Activated CD4-positive, alpha-beta T cell treated with anti-CD3 and anti-CD28 coated beads, Interleukin-2, amount 50 U/mL, for 1 hour (primary cell): ENCODE measurements around the gene CMSS1.

ENCODE experiments used
- DNase-seq: peaks from one replicate; pipeline ENCODE4 v3.0.0-alpha.2; 2020

The CMSS1 gene

DNA sequence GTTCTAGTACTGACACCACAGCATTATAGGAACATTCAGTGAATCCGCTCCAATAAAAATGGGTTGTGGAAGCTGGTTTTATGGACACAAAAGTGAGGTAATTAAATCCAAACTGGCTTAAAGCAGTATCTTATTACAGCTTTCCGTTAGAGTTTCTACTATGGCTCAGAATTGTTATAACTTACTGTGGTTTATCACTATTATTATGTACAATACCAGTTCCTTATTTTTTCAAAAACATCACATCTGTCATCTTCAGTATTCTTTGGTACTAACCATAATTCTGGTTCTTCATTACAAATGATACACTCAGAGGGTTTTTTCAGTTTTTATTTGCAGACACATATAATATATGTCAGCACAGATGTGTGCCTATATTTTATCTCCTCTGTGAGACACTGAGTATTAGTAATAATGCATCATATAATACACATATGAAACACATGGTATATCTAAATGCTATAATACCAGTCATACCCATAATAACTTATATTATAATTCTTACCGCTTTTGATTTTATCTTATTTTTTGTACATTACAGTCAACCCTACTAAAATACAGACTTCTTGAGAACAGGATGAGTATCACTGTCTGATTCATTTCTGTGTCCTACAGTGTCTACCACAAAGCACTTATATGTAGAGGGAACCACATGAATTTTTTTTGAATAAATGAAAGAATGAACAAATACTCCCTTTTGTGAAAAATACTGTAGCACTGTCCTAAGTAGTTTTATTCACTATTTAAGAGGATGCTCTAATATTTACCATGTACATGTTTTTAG is 39.0 kb downstream of the CMSS1 start:
- DNase-seq: no peak

DNA sequence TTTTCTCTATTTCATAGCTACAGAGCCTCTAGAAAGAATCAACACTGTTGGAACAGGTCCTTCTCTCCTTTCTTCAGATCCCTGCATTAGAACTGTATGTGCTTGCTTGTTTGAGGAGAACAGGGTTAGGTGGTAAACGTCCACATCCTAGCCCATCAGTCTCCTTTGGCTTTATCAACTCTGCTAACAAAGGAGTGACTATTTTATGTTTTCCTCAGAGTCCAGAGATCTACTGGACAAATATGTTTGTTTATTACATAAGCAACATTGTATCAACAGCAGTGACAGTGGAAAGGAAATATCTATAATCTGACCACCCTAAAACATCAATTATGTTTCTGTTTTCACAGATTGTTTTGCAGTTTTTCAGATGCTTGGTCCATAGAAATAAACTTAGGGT is 39.6 kb downstream of the CMSS1 start:
- DNase-seq: no peak

DNA sequence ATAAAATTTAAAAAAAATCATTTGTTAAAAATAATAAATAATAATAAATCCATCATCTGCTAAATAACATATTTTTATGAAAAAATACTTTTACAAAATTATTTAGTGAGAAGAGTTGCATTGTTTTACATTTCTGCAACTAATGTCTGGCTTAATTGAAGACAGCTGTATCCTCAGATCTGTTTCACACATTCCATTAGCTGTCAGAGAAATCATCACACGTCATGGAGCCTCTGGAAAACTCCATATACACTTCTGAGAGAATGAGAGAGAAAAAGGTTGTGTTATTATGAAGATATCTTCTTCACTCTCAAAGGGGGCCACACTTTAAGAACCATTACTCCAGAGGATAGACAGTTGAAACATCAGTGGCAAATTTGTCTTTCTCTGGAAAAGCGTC is 40.8 kb downstream of the CMSS1 start:
- DNase-seq: no peak

DNA sequence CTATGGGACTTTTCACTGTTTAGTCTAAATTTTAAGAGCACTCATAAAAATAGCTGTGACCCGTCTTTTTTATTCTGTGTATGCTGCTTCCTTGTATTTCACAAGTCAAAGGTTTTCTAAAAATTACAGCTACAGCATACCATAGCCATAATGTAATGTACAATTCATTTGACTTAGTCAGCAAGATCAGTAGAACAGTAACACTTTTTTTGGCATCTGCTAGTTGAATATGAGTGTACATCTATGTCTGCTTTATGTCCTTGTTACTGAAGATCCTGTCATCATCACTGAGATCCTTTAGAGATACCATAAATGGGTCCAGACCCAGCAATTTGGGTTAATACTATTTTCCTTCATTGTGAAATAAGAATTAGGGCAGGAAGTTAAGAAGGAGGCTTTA is 42.2 kb downstream of the CMSS1 start:
- DNase-seq: no peak

DNA sequence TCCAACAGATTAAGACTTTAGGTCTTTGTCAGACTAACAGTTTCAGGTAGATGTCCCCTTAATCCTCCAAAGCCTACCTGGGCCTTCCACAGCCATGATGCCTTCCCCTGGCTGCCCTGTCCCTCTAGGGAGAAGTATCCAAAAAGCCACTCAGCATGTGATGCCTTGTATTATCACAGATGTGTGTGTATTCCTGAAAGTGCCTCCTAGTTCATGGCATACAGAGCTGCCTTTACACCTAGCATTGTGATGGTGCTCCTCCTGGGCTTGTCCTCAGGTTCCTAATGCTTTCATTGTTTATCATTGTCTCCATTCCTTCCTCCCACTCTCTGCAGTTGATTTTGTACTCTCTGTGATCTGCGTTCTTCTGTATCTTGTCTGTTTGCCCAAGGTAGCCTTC is 43.6 kb downstream of the CMSS1 start:
- DNase-seq: no peak

DNA sequence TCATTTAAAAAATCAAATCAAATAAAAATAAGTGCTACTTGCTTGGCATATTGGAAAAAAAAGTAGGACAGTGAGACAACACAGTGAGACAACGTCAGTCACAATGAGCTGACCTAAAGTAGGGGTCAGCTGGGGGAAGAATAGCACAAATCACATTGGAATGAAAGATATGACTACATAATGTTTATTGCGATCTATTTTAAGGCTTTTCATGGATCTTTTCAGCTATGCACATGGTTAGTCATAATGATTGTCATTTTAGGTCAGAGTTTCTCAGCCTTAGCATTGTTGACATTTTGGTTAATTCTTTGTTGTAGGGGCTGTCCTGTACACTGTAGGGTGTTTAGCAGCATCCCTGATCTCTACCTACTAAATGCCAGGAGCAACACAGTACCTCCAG is 44.5 kb downstream of the CMSS1 start:
- DNase-seq: no peak

DNA sequence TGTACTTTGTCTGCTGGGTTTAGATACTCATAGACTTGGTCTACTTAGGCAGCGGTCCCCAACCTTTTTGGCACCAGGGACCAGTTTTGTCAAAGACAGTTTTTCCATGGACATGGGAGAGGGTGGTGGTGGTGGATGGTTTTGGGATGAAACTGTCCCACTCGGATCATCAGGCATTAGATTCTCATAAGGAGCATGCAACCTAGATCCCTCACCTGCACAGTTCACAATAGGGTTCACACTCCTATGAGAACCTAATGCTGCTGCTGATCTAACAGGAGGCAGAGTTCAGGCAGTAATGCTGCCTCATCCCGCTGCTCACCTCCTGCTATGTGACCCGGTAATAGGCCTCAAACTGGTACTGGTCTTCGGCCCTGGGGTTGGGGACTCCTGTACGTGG is 45.3 kb downstream of the CMSS1 start:
- no peak for DNase-seq

DNA sequence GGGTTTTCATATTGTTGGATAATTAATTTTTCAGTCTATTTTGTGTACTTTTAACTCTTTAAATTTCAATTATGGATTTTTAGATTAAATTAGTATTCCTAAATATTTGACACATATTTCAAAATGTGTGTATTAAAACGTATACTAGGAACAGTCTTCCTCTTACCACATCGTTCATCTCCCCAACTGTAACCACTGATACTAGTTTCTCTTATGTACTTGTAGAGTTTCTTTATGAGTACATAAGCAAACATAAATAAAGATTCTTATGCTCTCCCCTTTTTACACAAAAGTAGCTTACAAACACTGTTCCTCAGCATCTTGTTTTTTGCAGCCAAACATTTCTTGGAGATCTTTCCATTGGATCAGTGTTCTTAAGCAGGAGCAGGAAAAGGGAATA is 45.9 kb downstream of the CMSS1 start:
- no peak for DNase-seq

DNA sequence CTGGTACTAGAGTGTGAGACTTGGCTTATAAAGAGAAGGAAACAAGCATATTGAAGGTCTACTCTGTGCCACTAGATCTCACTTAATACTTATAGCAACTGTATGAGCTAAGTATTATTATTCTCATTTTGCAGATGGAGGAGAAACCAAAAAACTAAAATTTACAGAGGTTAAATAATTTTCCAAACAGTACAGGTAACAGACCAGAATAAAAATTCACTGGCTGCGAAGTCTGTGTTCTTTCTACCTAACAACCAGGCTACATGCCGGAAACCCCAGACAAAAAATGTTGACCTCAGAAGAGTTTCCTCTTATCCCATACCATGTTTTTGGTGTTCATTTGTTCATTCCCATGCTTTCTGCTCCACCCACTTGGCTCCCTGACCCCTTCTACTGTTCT is 46.6 kb downstream of the CMSS1 start:
- DNase-seq: no peak

DNA sequence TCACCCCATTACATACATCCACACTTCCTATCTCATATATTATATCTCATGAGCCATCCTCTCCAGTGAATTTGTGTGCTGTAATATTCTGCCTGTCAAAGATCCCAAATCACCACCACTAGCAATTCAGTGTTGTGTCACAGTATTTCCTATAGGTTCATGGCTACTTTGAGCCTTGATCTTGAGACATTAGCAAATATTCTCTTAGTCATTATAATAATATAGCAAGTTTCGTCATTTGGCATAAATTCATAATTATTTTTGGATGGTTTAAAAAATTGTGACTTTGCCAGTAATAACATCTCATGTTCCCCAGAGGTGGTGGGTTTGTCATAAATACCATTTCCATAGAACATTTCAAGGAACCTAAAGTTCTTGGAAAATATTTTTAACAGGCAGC is 47.7 kb downstream of the CMSS1 start:
- no peak for DNase-seq

DNA sequence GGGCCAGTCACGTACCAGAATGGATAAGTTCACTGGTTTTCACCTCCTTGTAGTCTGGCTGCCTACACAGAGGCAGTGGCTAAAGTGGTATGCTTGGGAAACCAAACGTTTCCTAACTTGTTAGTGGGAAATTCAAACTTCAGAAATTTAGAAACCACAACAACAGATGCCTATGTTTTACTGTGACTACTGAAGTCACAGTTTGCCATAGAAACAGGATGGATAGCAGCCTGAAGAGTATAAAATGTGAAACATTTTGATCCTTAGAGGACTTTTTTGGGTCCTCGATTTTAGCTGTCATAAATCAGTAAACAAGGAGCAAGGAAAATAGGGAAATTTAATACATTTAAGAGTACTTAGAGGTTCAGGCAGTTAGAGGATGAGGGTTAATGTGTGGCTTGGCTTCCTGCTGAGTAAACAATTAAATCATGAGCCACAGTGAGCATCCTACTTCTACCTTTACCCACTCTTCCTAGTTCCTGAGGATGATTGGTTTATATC is 48.6 kb downstream of the CMSS1 start:
- no peak for DNase-seq

DNA sequence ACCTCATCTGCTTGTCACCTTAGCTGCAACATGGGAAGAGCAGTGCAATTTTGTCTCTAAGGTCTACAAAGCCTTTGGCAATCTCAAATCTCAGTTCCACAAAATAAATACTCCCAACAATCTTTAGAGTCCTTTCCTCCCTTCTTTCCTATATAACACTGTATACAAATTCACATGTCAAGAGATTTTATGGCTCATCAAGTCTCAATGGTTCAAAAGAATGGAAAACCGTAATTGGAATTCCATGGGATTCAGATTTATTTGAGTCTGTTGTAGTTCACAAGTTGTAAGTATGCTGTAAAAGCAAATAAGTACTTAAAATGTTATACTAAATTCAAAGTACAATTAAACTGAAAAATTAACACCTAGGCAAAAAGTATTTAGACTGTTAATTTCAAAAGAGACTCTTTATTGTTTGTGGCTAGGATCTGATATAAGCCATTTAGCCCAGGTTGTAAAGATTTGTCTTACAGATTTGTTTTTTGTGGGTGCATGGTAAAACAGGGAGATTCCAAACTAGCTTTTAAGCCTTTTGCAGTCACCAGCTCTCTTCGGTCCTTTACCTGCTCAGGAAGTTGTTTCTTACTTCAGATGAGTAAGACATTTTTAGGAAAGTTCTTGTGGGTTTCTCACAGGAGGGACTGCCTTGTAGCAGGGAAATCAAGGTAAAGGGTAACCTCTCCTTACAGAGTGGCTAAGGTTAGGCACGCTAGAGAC is 50.1 kb downstream of the CMSS1 start:
- DNase-seq: no peak

DNA sequence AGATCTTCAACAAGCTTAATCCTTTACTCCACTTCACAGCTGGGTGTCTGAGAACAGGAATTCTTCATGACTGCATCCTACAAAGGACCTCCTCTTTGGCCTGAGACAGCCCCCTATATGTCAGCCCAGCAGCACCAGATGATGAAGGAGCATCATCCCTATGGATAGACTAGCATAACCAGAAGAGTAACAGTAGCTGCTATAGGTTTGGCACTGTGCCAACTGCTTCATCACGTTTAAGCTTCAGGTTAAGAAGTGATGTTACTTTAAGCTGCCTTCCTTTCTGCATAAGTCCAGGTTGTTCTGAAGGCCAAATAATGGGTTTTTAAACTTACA is 50.6 kb downstream of the CMSS1 start:
- no peak for DNase-seq

DNA sequence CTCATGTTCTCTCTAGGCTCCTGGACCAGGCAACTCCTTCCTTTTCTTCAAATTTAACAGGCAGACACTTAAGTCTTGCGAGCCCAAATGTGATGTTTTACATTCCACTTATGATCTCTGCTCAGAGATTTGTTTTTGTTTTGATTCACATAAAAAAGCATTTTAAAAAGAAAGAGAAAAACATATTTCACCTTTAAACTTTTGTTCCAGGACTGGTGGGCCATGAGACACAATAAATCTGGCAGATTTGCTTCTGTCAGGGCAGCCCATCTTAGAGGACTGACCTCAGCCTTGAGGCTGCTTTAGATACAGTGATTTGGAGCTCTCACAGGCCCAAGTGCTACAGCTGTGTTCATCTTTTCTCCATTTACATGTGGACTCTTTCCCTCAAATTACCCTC is 52.0 kb downstream of the CMSS1 start:
- DNase-seq: no peak

DNA sequence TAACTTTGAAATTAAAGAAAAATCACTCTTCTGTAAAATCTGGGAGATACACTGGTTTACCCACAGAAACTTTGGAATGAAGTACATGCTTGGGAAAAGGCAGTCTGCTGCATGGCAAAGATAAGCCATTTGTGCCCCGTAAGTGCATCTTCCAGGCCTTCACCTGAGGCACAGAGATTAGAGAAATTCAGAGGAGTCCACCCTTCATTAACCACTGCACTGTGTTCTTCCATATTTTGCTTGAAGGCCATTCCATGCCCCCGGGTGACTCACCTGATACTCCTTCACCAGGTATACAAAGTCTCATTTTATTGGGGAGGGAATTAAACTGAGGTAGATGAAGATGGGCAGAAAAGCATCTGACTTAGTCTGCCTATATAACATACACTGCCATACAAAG is 53.0 kb downstream of the CMSS1 start:
- DNase-seq: no peak

DNA sequence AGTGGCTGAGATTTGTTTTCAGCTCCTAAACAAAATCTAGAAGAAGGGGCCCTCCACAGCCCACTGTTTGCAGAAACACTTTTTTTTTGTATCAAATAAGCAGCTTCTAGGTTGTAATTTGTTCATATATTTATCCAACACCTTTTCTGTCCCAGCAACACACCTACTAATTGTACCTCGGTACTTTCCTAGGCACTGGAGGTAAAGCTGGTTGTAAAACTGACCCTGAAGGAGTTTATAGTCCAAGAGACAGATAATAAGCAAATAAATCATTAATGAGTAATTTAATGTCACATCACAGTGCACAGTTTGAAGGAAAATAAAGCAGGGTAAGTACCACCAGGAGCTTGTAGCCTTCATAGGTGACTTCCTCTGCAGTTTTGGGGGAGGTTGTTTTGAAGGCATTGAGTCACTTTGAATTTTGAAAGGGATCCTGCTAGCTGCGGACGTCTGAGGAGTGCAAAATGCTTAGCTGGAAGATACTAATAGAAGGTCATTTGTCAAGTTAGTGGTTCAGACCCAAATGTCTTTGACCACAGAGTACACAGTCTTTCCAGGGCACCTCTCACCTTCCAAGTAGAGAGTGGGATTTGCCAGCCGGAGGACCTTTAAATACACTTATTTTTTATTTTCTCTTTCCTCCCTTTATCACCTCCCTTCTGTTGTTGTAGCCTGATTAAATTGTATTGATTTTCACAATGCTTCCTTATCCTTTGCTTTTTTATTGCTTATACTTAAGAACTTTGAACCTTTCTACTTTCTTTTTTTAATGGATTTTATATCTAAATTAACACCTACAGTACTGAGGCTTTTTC is 53.8 kb downstream of the CMSS1 start:
- DNase-seq: no peak

DNA sequence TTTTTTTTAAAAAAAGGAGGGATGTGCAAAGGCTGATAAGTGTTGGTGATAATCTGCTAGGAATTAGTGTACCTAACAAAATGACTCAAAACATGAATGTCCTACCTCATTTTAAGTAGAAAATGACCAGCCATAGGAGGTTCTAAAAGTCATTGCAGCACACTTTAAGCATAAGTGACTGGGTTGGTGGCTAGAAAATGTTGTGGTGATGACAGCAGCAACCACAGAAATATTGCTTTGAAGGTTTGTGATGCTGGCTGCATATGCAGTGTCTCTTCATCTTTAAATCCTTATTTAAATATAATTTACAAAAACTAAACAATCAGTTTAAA is 55.2 kb downstream of the CMSS1 start:
- DNase-seq: no peak

DNA sequence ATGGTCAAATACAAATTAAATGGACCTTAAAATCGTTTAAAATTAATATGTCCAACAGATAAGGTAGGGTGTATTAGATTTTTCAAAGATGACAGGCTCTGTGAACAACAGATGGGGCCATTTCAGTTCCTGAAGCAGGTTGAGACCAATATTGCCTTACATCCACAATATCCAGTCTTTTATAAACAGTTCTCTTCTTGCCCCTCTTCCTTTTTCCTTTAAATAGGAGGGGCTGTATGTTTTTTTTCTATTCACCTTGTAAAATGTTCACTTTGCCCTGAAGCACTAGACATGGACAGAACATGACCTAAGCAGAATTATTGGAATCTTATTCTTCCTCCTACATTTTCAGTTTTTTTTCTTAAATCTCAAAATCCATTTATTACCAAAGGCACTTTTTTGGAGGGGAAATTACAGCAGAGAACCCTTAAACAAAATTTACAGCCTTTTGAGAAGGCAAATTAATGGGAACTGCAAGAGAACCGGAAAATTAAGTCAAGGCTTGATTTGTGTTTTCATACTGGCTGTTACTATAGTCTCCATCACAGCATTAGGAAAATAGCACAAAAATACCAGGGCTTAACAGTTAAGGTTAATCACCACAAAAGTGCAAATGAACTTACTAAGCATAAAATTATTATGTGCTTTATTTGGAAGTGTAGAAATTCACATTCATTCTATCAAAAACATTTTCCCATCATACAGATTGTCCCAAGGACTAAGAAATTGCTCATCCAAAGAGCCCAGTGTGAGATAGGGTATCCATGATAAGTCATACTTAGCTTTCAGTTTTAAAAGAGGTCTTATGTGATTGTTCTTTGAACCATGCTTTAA is 55.8 kb downstream of the CMSS1 start:
- no peak for DNase-seq

DNA sequence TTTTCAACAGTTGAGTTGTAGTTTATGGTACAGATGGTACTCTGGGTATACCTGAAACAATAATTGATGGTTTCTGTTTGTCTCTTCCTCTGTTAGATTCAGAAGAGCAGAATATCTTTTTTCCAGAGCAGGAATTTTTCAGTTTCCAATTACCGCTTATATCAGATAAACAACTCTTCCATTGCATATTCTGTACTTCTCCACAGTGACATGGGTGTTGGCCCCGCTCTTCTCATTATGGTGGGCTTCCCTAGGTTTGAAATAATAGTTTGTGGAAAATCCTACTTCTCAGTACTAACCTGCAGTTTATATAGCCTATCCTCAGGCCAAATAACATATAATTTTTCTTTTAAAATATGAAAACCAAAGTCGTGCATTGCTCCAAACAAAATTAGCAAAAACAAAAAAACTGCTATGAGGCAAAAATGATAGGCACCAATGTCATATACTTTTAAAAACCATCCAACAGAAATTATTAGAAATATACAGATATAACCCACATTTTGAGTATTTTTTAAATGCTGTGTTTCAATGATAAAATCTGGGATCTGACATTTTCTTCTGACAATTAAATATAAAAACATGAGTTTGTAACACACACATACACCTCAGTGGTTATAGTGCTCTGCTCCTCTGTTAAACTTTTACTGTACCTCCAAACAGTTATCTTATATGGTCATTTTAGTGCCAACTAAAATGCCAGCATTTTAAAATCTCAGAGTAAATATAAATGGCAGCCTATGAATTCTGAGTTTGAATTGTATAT is 56.8 kb downstream of the CMSS1 start:
- no peak for DNase-seq

DNA sequence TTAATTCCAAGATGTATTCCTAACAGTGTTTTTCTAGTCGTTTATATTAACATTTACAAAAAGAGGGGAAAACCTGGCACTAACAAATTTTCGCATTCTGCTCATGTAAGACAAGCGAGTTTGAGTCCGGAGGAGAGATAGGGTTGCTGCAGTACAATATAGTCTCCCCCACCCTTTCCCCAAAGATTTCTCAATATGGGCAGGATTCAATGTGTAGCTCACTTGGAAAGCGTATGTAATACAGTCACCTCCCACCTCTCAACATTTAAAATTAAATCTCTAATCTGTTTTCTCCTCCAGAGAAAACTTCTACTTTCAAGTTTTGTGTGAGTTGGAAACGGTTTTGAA is 57.9 kb downstream of the CMSS1 start:
- no peak for DNase-seq

DNA sequence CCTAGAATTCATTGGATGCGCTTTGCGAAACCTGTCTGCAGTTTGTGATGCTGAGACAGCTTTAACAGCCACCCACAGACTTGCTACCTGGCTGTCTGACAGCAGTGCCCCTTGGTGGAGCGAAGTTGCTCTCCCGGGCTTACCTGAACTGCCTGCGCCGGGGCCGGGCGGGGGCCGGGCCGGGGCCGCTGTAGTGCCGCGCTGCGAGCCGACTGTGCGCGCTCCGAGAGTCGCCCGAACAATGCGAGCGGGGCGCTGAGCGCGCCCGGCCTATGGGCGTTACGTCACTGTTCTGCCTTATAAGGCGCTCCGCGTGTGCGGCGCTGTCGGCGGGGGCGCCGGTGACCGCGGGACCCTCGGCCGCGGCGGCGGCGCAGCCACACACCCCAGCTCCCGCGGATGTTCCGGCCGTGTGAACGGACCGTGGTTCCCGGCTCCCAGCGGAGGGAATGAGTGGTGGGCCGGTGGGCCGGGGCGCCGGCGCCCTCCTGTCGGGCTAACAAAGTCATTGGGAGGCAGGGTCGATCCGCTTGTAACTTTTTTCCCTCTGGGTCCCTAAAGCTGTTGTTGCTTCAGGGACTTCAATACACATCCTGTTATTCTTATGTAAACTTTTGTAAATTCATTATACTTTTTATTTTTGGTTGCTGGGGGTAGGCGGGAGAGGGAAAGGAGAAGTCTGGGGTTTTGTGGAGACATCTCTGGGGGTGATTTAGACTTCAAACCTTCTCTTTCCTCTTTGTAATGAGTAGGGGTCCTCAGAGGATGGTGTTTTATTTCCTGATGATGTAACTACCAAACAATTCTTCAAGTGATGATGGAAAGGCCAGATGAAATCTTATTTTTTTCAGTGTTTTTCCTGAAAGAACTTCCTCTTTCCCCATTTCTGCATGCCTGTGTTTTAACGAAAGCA is 58.5 kb downstream of the CMSS1 start:
- peak; percentile 61 for DNase-seq
